Measurements from ENCODE around the gene G3BP2.
"Not testable (repeated sequence)": the region's sequence is repeated elsewhere in the genome, so short reads cannot be mapped to it uniquely, and the experiment has no call there.

G3BP2 gene

DNA sequence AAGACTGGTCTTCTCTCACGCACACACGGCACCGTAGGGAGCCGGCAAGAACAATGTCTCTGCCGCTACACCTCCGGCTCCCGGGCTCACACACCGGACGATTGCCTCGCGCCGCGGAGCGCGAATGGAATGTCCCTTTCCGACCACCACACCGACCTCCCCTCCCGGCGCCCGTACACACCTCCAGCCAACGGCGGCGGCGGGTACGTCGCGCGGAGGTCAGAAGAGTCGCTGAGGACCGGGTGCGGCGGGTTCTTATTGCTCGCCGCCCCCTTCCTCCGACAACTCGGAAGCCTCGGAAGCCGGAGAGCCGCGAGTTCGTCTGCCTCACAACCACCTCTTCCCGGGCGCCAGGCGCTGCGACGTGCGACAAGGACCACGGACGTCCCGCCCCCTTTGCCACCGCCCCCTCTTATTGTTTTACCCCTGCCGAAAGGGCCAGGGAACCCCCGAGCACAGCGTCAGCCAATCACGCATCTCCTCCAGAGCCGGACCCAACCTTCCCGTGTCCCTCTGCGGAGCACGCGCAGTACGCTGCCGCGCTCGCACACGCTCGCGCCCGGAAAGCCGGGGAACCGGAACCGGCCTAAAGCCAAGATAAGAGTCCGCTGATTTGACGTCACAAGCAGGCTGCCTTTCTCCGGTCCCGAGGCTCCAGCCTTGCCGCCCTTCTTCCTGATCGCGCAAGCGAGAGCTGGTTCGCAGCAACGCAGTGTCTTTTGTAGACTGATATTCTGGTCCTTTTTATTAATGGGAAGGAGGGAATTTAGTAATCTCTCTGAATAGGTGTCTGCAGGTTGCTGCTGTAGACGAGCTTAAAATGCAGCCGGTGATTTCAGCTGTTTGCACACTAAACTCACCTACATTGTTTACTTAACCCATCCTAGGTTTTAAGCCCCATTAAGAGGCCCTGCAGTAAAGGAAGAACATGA is at the start of gene G3BP2:
Gene G3BP2 (minus strand): TSS at position 385 of the 932 bp plus-strand sequence. CDS start 11,386 bp downstream, outside the sequence.
- Mint-ChIP-seq H3K27ac (peak within 1 kb of the TSS; percentile 99), H3K36me3 (ENCODE audit: low read depth) (peaks cover 11% of the 10 kb centered on the region), H3K9me3 (no peaks in the 10 kb centered on the region), H3K4me1 (ENCODE audit: low read depth) (peaks cover 36% of the 10 kb centered on the region), H3K4me3 (peak within 1 kb of the TSS; percentile 98), H3K27me3 (ENCODE audit: low read depth) (no peaks in the 10 kb centered on the region)
- peak; percentile 97 for DNase-seq (ENCODE audit: low spot score)

DNA sequence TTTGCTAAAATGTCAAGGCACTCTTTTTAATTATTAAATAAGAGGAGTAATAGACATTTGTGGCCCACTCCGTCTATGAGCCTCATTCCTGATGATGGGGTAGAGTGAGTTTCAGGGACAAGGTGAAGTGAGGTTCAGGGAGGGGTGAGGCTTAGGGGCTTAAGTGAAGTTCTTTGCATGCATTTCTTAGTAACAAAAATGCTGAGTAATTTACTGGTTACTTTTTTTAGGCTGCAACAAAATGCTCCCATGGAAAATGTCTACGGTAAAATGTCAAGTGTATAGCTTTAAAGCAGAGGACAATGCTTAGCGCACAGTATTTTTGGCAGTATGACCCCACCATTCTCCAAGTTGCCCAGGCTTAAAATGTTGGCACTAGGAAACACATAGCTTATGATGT is 49.2 kb upstream of the G3BP2 start:
- no peak overlapping the region for H3K27ac Mint-ChIP-seq
- no peak overlapping the region for H3K4me3 Mint-ChIP-seq
- H3K27me3 Mint-ChIP-seq (ENCODE audit: low read depth), result no peaks in the 10 kb centered on the region
- H3K9me3 Mint-ChIP-seq, result no peaks in the 10 kb centered on the region
- DNase-seq (ENCODE audit: low spot score), result no peak
- H3K4me1 Mint-ChIP-seq (ENCODE audit: low read depth), result peaks cover 25% of the 10 kb centered on the region
- H3K36me3 Mint-ChIP-seq (ENCODE audit: low read depth), result peaks cover 6% of the 10 kb centered on the region

DNA sequence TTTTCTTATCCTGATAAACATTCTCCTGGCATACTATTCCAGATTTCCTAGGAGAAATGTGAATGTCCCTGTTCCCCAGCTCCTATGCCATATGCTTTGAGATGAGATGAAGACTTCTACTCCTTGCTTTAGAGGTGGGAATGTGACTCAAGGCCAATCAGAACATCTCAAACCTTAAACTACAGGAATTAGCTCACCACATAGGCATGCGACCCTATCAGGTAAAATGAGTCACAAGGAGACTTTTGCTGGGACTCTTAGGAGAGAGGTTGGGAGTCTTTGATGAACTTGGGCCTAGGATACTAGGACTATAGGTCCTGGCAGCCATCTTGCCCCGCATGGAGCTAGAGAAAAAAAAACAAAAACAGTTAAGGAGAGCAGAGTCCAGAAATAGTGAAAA is 45.3 kb upstream of the G3BP2 start:
- H3K4me1 Mint-ChIP-seq (ENCODE audit: low read depth), result peaks cover 19% of the 10 kb centered on the region

DNA sequence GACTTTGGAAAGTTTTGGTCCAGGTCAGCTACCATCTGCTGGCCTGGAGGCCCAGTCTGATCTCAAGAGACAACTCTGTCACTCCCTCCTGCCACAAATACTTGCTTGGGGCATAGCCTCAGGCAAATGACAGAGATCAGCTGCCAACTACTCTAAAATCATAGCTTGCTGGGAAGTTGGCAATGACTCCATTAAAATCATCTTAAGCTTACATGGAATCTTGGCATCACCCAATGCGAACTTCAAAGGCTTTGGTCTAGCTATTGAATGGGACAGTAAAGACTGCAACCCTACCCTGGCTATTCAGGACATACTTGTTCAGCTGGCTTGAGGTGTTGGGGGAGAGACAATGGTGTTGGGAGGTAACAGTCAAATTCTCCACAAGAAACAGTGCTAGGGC is 44.2 kb upstream of the G3BP2 start:
- no peak overlapping the region for H3K4me3 Mint-ChIP-seq
- H3K27me3 Mint-ChIP-seq (ENCODE audit: low read depth), result no peaks in the 10 kb centered on the region
- DNase-seq (ENCODE audit: low spot score), result no peak
- peaks cover 12% of the 10 kb centered on the region for H3K4me1 Mint-ChIP-seq (ENCODE audit: low read depth)
- no peak overlapping the region for H3K27ac Mint-ChIP-seq
- no peaks in the 10 kb centered on the region for H3K9me3 Mint-ChIP-seq
- H3K36me3 Mint-ChIP-seq (ENCODE audit: low read depth), result no peaks in the 10 kb centered on the region

More for the DNA sequence above, 45.3 kb upstream of the G3BP2 start:
- Mint-ChIP-seq H3K27me3 (ENCODE audit: low read depth) (no peaks in the 10 kb centered on the region), H3K27ac (no peak overlapping the region), H3K9me3 (no peaks in the 10 kb centered on the region), H3K36me3 (ENCODE audit: low read depth) (no peaks in the 10 kb centered on the region), H3K4me3 (no peak overlapping the region)
- no peak for DNase-seq (ENCODE audit: low spot score)

DNA sequence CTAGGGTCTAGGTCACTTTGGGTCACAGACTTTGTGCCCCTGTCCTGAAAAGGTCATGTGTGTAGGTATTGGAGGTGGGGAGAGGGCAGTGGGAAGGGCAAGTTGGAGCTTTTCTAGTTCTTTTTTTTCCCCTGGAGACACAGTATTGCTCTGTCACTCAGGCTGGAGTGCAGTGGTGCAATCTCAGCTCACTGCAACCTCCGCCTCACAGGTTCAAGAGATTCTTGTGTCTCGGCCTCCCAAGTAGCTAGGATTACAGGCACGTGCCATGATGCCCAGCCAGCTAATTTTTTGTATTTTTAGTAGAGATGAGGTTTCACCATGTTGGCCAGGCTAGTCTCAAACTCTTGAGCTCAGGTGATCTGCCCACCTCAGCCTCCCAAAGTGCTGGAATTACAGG is 42.8 kb upstream of the G3BP2 start:
- not testable (repeated sequence) for H3K4me3 Mint-ChIP-seq; H3K27ac Mint-ChIP-seq; H3K27me3 Mint-ChIP-seq (ENCODE audit: low read depth); DNase-seq (ENCODE audit: low spot score); H3K4me1 Mint-ChIP-seq (ENCODE audit: low read depth); H3K36me3 Mint-ChIP-seq (ENCODE audit: low read depth); H3K9me3 Mint-ChIP-seq

DNA sequence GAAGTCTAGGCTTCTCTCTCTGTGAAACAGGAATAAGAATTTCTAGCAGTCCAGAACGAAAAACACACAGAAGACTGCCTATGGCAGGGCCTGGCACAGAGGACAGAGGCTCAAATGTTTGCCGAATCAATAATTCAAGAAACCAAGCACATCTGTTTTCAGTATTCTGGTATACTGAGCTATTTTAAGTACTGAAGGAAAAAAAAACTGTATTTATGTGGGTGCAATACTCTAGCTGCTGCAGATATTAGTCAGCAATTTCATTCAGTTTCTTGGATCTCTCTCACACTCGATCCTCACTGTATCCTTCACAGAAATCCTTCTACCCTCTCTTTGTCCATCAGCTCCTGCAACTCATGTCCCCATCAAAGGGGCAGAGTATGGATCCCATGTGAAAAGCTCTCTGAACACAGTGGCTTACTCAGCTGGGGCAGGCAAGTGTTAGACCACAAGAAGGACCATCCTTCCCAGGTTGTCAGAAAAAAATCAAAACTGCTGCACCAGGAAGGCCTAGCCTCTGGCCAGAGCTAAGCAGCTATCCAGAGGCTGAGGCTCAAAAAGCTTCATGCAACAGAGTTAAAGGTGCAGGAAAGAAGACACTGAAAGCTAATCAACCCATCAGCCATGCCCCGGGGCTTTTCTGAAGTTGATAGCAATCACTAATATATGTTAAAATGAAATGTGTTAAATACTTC is 42.0 kb upstream of the G3BP2 start:
- H3K27ac Mint-ChIP-seq, result no peak overlapping the region

DNA sequence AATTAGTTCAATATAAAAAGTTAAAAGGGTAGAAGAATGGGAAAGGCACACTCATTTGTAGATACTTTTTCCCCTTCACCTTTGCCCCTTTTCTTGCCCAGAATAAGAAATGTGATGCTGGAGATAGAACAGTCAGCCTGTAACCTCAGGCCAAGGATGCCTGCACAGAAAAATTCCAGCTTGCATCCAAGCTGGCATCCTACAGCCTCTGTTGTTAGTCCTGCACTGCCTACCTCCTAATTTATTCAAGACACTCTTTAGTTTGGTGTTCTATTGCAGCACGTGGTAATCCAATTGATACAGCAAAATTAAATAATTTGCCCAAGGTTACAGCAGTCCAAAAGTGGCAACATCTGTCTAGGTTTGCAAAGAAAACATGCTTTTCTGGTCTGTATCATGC is 41.5 kb upstream of the G3BP2 start:
- Mint-ChIP-seq H3K4me1 (ENCODE audit: low read depth) (peaks cover 8% of the 10 kb centered on the region), H3K36me3 (ENCODE audit: low read depth) (no peaks in the 10 kb centered on the region), H3K9me3 (no peaks in the 10 kb centered on the region)

More for the DNA sequence above, 42.0 kb upstream of the G3BP2 start:
- Mint-ChIP-seq H3K4me1 (ENCODE audit: low read depth) (peaks cover 8% of the 10 kb centered on the region), H3K9me3 (no peaks in the 10 kb centered on the region), H3K27me3 (ENCODE audit: low read depth) (no peaks in the 10 kb centered on the region), H3K4me3 (no peak overlapping the region), H3K36me3 (ENCODE audit: low read depth) (no peaks in the 10 kb centered on the region)
- DNase-seq (ENCODE audit: low spot score), result no peak

DNA sequence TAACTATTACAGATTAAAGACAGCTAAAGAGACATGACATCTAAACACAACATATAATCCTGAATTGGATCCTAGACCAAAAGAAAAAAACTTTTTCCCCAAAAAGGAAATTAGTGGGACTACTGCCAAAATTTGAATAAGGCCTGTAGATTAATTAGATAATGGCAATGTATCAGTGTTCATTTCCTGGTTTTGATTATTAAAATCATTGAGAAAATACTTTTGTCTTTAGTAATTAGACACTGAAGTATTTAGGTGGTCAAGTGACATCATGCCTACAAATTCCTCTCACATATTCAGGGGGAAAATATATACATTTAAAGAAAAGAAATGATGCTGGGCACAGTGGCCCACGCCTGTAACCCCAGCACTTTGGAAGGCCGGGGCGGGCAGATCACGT is 40.8 kb upstream of the G3BP2 start:
- Mint-ChIP-seq H3K9me3 (no peaks in the 10 kb centered on the region), H3K27me3 (ENCODE audit: low read depth) (no peaks in the 10 kb centered on the region), H3K4me3 (no peak overlapping the region), H3K4me1 (ENCODE audit: low read depth) (peaks cover 8% of the 10 kb centered on the region), H3K36me3 (ENCODE audit: low read depth) (no peaks in the 10 kb centered on the region), H3K27ac (no peak overlapping the region)
- DNase-seq (ENCODE audit: low spot score), result no peak

More for the DNA sequence above, 41.5 kb upstream of the G3BP2 start:
- no peak overlapping the region for H3K27ac Mint-ChIP-seq
- DNase-seq (ENCODE audit: low spot score), result no peak
- H3K4me3 Mint-ChIP-seq, result no peak overlapping the region
- H3K27me3 Mint-ChIP-seq (ENCODE audit: low read depth), result no peaks in the 10 kb centered on the region

DNA sequence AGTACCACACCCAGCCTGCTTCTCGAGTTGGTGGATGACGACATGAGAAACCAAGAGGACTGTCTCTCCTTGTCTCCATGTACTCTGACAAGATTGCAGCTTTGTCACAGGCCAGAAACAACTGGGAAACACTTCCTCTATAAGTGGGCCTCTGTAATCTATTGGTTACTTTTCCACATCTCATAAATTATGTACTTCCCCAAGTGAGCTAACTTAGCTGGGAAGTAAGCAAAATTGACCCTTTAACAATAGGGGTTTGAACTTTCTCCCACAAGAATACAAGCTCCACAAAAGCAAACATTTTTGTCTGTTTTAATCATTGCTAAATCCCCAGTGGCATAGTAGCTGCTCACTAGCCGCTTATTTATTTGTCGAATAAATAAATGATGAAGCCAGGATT is 37.0 kb upstream of the G3BP2 start:
- no peaks in the 10 kb centered on the region for H3K27me3 Mint-ChIP-seq (ENCODE audit: low read depth)
- no peaks in the 10 kb centered on the region for H3K9me3 Mint-ChIP-seq
- DNase-seq (ENCODE audit: low spot score), result no peak
- peaks cover 6% of the 10 kb centered on the region for H3K4me1 Mint-ChIP-seq (ENCODE audit: low read depth)
- no peak overlapping the region for H3K27ac Mint-ChIP-seq
- no peaks in the 10 kb centered on the region for H3K36me3 Mint-ChIP-seq (ENCODE audit: low read depth)
- no peak overlapping the region for H3K4me3 Mint-ChIP-seq

DNA sequence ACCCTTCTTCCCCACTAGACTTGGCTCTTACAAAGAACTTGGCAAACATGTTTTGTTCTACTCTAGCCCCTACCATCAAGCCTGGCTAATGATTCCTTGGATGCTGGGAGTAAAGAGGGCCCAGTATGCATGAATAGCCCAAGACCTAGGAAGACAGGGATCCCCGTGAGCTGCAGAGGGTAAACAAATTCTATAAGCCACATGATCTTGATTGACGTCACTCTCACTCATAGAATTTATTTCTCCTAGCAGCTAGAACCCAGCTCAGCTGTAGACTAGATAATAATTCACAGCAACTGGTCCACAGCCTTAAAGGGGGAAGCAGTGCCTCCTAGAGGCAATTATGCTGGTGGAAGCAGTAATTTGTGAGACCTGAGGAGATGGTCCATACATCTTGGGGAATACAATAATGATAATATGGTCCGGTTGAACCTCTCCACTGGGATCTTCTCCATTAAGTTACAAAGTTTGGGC is 35.0 kb upstream of the G3BP2 start:
- Mint-ChIP-seq H3K9me3 (no peaks in the 10 kb centered on the region), H3K4me1 (ENCODE audit: low read depth) (peaks cover 2% of the 10 kb centered on the region), H3K27me3 (ENCODE audit: low read depth) (no peaks in the 10 kb centered on the region), H3K4me3 (no peak overlapping the region), H3K27ac (no peak overlapping the region), H3K36me3 (ENCODE audit: low read depth) (no peaks in the 10 kb centered on the region)
- DNase-seq (ENCODE audit: low spot score), result peak; percentile 37

DNA sequence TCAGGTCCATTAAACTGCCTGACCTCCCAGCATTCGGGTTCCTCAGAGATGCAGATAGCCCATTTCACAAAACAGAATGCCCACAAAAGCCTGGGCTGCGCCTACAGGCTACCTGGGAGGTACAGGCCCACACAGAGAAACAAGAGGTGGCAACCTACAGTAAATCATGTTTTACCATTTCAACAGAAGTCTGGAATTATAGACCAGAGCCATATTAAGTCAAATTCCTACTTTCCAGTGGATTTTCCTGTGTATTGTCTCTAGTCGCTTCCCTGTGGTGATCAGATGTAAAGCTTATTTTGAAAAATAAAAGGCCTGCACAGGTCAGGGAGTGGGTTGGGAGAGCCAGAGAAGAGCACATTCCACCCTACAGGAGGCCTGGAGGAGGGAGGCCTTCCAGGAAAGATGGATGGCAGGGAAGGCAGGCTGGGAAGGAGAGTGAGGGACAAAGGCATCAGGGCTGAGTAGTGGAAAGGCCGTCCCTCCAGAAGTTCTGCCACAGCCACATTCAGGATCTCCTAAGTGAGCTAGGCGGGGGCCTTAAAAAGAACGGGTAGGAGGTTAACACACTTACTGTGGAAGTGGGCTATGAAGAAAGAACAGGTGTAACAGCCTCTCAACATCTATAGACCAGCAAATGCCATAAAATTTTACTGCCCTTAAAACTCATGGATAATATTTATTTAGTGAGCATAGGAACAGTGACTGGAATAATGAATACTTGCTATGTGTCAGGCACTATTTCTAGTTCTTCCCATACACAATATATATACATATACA is 32.2 kb upstream of the G3BP2 start:
- peaks cover 4% of the 10 kb centered on the region for H3K4me1 Mint-ChIP-seq (ENCODE audit: low read depth)
- no peaks in the 10 kb centered on the region for H3K36me3 Mint-ChIP-seq (ENCODE audit: low read depth)
- H3K27ac Mint-ChIP-seq, result no peak overlapping the region
- DNase-seq (ENCODE audit: low spot score), result no peak
- no peaks in the 10 kb centered on the region for H3K9me3 Mint-ChIP-seq
- no peak overlapping the region for H3K4me3 Mint-ChIP-seq
- no peaks in the 10 kb centered on the region for H3K27me3 Mint-ChIP-seq (ENCODE audit: low read depth)

DNA sequence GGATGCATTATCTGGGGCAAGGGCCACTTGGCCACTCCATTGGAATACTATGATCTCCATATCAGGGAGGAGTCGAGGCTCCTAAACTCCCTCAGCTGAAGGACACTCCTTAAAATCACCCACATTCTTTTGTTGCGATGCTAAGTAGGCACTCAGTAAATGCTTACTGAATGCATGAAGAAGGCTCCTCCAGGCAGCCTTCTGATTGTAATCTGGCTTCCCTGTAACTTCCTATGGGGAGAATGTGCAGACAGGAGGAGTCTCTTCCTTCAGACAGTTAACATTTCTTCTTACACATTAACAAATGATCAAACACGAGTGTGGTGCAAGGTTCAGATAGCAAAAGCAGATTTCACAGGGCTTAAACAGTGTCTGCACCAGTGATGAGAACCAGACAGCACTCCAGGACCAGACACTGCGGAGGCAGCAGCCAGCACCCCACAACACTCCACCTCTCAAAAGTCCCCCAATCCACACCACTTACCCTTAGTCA is 29.8 kb upstream of the G3BP2 start:
- H3K4me3 Mint-ChIP-seq, result no peak overlapping the region
- no peaks in the 10 kb centered on the region for H3K27me3 Mint-ChIP-seq (ENCODE audit: low read depth)
- peaks cover 16% of the 10 kb centered on the region for H3K4me1 Mint-ChIP-seq (ENCODE audit: low read depth)
- H3K9me3 Mint-ChIP-seq, result no peaks in the 10 kb centered on the region
- H3K36me3 Mint-ChIP-seq (ENCODE audit: low read depth), result no peaks in the 10 kb centered on the region
- no peak overlapping the region for H3K27ac Mint-ChIP-seq
- DNase-seq (ENCODE audit: low spot score), result no peak

DNA sequence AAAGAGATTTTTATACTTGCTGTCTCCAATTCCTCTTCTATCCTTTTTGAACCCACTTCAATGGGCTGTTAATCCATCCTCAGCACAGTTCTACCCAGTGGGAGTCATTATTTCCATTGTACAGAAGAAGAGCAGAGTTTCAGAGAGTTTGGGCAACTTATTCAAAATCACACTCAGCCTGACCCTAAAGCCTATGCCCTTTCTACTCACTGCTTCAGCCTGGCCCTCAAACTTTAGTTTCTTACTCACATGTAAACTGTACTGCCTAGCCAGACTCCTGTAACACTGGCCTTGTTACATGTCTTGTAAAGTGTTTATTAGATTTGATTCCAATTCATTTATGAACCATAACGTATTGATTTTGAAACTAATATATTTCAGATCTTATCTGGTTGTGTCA is 26.1 kb upstream of the G3BP2 start:
- Mint-ChIP-seq H3K4me1 (ENCODE audit: low read depth) (peaks cover 23% of the 10 kb centered on the region), H3K27me3 (ENCODE audit: low read depth) (no peaks in the 10 kb centered on the region), H3K9me3 (no peaks in the 10 kb centered on the region), H3K4me3 (peak overlapping the region; percentile 37), H3K27ac (peak overlapping the region; percentile 71), H3K36me3 (ENCODE audit: low read depth) (peaks cover 2% of the 10 kb centered on the region)
- DNase-seq (ENCODE audit: low spot score), result no peak

DNA sequence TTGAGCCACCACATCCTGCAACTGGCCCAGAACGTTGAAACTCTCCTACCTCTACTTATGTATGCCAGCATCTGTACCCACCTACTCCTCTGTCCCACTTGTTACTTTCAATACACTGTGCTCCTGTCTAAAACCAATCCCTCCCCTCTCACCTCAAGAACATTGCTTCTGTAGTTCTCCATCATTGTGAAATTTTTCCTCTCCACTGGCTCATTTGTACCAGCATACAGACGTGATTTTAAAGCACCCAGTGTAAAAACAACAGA is 25.7 kb upstream of the G3BP2 start:
- Mint-ChIP-seq H3K4me1 (ENCODE audit: low read depth) (peaks cover 23% of the 10 kb centered on the region), H3K4me3 (peak overlapping the region; percentile 37), H3K9me3 (no peaks in the 10 kb centered on the region), H3K27me3 (ENCODE audit: low read depth) (no peaks in the 10 kb centered on the region), H3K36me3 (ENCODE audit: low read depth) (peaks cover 5% of the 10 kb centered on the region), H3K27ac (peak overlapping the region; percentile 71)
- DNase-seq (ENCODE audit: low spot score), result no peak

All from T-helper 2 cell treated with Interferon-gamma antibody and Interleukin-4, amounts not matched to agents 5 μg/mL and 100 μg/mL, for 36 hours (primary cell).